H9 (cell line): Measurements from ENCODE around the gene PAAF1. TPM values are rescaled to one million over a fixed set of nuclear protein-coding genes. Genes with fewer than 3 reads are reported as not detected.

Experiments used
- DNase-seq: peaks from one replicate; pipeline ENCODE4 v3.0.0-alpha.2; 2017
- H2AFZ ChIP-seq: one replicate; pipeline ENCODE4 v1.6.1; 2013; ENCODE audit warnings: mild to moderate bottlenecking, low read length, control low read depth, moderate library complexity
- H2AK5ac ChIP-seq: 2 replicates; pipeline ENCODE4 v1.6.1; 2013; ENCODE audit warnings: low read length, control low read depth, mixed read lengths; ENCODE audit not compliant: insufficient read length
- H2BK120ac ChIP-seq: one replicate; pipeline ENCODE4 v1.6.1; 2013; ENCODE audit warnings: low read depth, mild to moderate bottlenecking, low read length, control low read depth, inconsistent platforms; ENCODE audit not compliant: poor library complexity, severe bottlenecking
- H2BK12ac ChIP-seq: 2 replicates; pipeline ENCODE4 v1.6.1; 2013; ENCODE audit warnings: low read length, control low read depth, mixed read lengths, low read depth; ENCODE audit not compliant: insufficient read length
- H2BK15ac ChIP-seq: 2 replicates; pipeline ENCODE4 v1.6.1; 2013; ENCODE audit warnings: low read depth, low read length, control low read depth
- H2BK20ac ChIP-seq: one replicate; pipeline ENCODE4 v1.6.1; 2013; ENCODE audit warnings: low read depth, mild to moderate bottlenecking, low read length, control low read depth, inconsistent platforms; ENCODE audit not compliant: poor library complexity, severe bottlenecking
- H2BK5ac ChIP-seq: 2 replicates; pipeline ENCODE4 v1.6.1; 2013; ENCODE audit warnings: low read length, control low read depth, mixed read lengths; ENCODE audit not compliant: insufficient read length
- H3K14ac ChIP-seq: 2 replicates; pipeline ENCODE4 v1.6.1; 2013; ENCODE audit warnings: low read length, control low read depth; ENCODE audit not compliant: insufficient read depth
- H3K18ac ChIP-seq: 2 replicates; pipeline ENCODE4 v1.6.1; 2013; ENCODE audit warnings: low read depth, mild to moderate bottlenecking, mixed read lengths, low read length, control low read depth; ENCODE audit not compliant: insufficient read length
- H3K23ac ChIP-seq: 2 replicates; pipeline ENCODE4 v1.6.1; 2013; ENCODE audit warnings: low read length, control low read depth, mixed read lengths, low read depth; ENCODE audit not compliant: insufficient read length
- H3K23me2 ChIP-seq: 2 replicates; pipeline ENCODE4 v1.6.1; 2013; ENCODE audit warnings: low read depth, mild to moderate bottlenecking, mixed read lengths, low read length, control low read depth; ENCODE audit not compliant: insufficient read length, poor library complexity, severe bottlenecking
- H3K27ac ChIP-seq: 2 replicates; pipeline ENCODE4 v1.5.1; 2013; ENCODE audit warnings: low read length, control low read depth, mixed read lengths, low read depth; ENCODE audit not compliant: insufficient read length
- H3K27me3 ChIP-seq: 2 replicates; pipeline ENCODE4 v1.6.1; 2013; ENCODE audit warnings: low read length, control low read depth, inconsistent platforms; ENCODE audit not compliant: insufficient read depth
- H3K4ac ChIP-seq: 2 replicates; pipeline ENCODE4 v1.6.1; 2013; ENCODE audit warnings: low read depth, mild to moderate bottlenecking, control low read depth, inconsistent platforms, low read length, moderate library complexity
- H3K4me1 ChIP-seq: 2 replicates; pipeline ENCODE4 v1.6.1; 2013; ENCODE audit warnings: low read length, control low read depth, inconsistent platforms; ENCODE audit not compliant: insufficient read depth
- H3K4me2 ChIP-seq: 2 replicates; pipeline ENCODE4 v1.6.1; 2013; ENCODE audit warnings: low read length, control low read depth, mixed read lengths; ENCODE audit not compliant: insufficient read length, insufficient read depth
- H3K56ac ChIP-seq: 2 replicates; pipeline ENCODE4 v1.6.1; 2013; ENCODE audit warnings: low read depth, mild to moderate bottlenecking, mixed read lengths, low read length, control low read depth; ENCODE audit not compliant: insufficient read length
- H3K79me1 ChIP-seq: 2 replicates; pipeline ENCODE4 v1.6.1; 2013; ENCODE audit warnings: low read depth, mild to moderate bottlenecking, moderate library complexity, low read length, control low read depth, inconsistent platforms; ENCODE audit not compliant: insufficient read depth, poor library complexity, severe bottlenecking
- H3K79me2 ChIP-seq: 2 replicates; pipeline ENCODE4 v1.6.1; 2013; ENCODE audit warnings: low read length, control low read depth, inconsistent platforms; ENCODE audit not compliant: insufficient read depth
- H3K9ac ChIP-seq: 2 replicates; pipeline ENCODE4 v1.6.1; 2013; ENCODE audit warnings: low read length, control low read depth, mixed read lengths; ENCODE audit not compliant: insufficient read length; ENCODE audit errors: extremely low read depth
- H3K9me3 ChIP-seq: one replicate; pipeline ENCODE4 v1.6.1; 2013; ENCODE audit warnings: low read depth, low read length, inconsistent platforms; ENCODE audit not compliant: control insufficient read depth
- H3T11ph ChIP-seq: one replicate; pipeline ENCODE4 v1.6.1; 2013; ENCODE audit warnings: mild to moderate bottlenecking, low read length, control low read depth, inconsistent platforms
- H4K20me1 ChIP-seq: one replicate; pipeline ENCODE4 v1.6.1; 2013; ENCODE audit not compliant: control insufficient read depth, insufficient read length, insufficient read depth
- H4K5ac ChIP-seq: 2 replicates; pipeline ENCODE4 v1.6.1; 2013; ENCODE audit warnings: low read depth, mild to moderate bottlenecking, mixed read lengths, low read length, control low read depth; ENCODE audit not compliant: insufficient read length
- H4K8ac ChIP-seq: replicated peaks from 2 replicates; pipeline ENCODE4 v1.6.1; 2013; ENCODE audit warnings: low read length, control low read depth, mixed read lengths, low read depth; ENCODE audit not compliant: insufficient read length
- H4K91ac ChIP-seq: 2 replicates; pipeline ENCODE4 v1.6.1; 2013; ENCODE audit warnings: low read depth, mild to moderate bottlenecking, moderate library complexity, mixed read lengths, low read length, control low read depth; ENCODE audit not compliant: insufficient read length
- H3K27ac Mint-ChIP-seq, 3 experiments: 2 replicates in 2 of 3; 3 replicates in 1 of 3; pipeline ENCODE4 v1.8.0; 2020 to 2021; ENCODE audit warnings: mixed read lengths in 3 of 3, mild to moderate bottlenecking in 1 of 3, moderate library complexity in 1 of 3
- H3K27me3 Mint-ChIP-seq: 2 replicates; pipeline ENCODE4 v1.8.0; 2021; ENCODE audit warnings: low read depth, mild to moderate bottlenecking, moderate library complexity, mixed read lengths
- H3K36me3 Mint-ChIP-seq, 3 experiments: 2 replicates in 2 of 3; 3 replicates in 1 of 3; pipeline ENCODE4 v1.8.0; 2020 to 2021; ENCODE audit warnings: low read depth in 3 of 3, mixed read lengths in 3 of 3; ENCODE audit not compliant: insufficient read depth in 1 of 3
- H3K4me1 Mint-ChIP-seq, 2 experiments: 2 replicates each; pipeline ENCODE4 v1.8.0; 2020; ENCODE audit warnings: mixed read lengths in 2 of 2
- H3K4me3 Mint-ChIP-seq, 2 experiments: 2 replicates in 1 of 2; 3 replicates in 1 of 2; pipeline ENCODE4 v1.8.0; 2020 to 2021; ENCODE audit warnings: mild to moderate bottlenecking in 2 of 2, mixed read lengths in 2 of 2, moderate library complexity in 1 of 2
- H3K9me3 Mint-ChIP-seq, 2 experiments: 2 replicates in 1 of 2; 3 replicates in 1 of 2; pipeline ENCODE4 v1.8.0; 2020; ENCODE audit warnings: mild to moderate bottlenecking in 2 of 2, mixed read lengths in 2 of 2, moderate library complexity in 1 of 2
- WGBS: extraction: QIAGEN DNeasy Blood & Tissue Kit; methylation state at CpG from one replicate; pipeline ENCODE4 v1.1.7; 2013; ENCODE audit warnings: missing lambda C conversion rate, low lambda C conversion rate, mixed read lengths; ENCODE audit not compliant: insufficient read length; ENCODE audit errors: extremely low coverage; 5-methylcytosine and 5-hydroxymethylcytosine counted together
- total RNA-seq: library from RNA; stranded (reverse); gene quantifications from 2 replicates; pipeline ENCODE4 v1.2.1, GENCODE V29; 2021
- TF ChIP-seq, protein P1 (sequence below): fragments of 200-600 bp; sonication (generic); conservative IDR thresholded peaks from 3 replicates; pipeline ENCODE4 v1.8.0; 2021; ENCODE audit warnings: antibody characterized with exemption, mild to moderate bottlenecking

PAAF1 gene
- total RNA-seq, 1 experiment from 2014 or later, result 24.3 TPM

- no peak overlapping the region for H3K14ac ChIP-seq
- no CpG with 5 or more reads among the region's 2 CpGs for WGBS
- no peak overlapping the region for H3K4me3 Mint-ChIP-seq
These were observed 7.1 kb downstream of the PAAF1 start for GRCh38 chr11:73883856-73884255.

More at GRCh38 chr11:73883856-73884255, 7.1 kb downstream of the PAAF1 start:
- no peak overlapping the region for H3K18ac ChIP-seq
- no peaks in the 10 kb centered on the region for H3K79me2 ChIP-seq
- no peak overlapping the region for H2AFZ ChIP-seq
- H2BK12ac ChIP-seq, result no peak overlapping the region
- H3K4me1 ChIP-seq, result no peaks in the 10 kb centered on the region
- H3K23ac ChIP-seq, result no peak overlapping the region
- no peak overlapping the region for H2BK120ac ChIP-seq
- no peak overlapping the region for H2BK5ac ChIP-seq
- H4K8ac ChIP-seq, result no peak overlapping the region
- TF ChIP-seq, protein P1, sequence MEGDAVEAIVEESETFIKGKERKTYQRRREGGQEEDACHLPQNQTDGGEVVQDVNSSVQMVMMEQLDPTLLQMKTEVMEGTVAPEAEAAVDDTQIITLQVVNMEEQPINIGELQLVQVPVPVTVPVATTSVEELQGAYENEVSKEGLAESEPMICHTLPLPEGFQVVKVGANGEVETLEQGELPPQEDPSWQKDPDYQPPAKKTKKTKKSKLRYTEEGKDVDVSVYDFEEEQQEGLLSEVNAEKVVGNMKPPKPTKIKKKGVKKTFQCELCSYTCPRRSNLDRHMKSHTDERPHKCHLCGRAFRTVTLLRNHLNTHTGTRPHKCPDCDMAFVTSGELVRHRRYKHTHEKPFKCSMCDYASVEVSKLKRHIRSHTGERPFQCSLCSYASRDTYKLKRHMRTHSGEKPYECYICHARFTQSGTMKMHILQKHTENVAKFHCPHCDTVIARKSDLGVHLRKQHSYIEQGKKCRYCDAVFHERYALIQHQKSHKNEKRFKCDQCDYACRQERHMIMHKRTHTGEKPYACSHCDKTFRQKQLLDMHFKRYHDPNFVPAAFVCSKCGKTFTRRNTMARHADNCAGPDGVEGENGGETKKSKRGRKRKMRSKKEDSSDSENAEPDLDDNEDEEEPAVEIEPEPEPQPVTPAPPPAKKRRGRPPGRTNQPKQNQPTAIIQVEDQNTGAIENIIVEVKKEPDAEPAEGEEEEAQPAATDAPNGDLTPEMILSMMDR, result no peak
- no peaks in the 10 kb centered on the region for H4K20me1 ChIP-seq
- H3K9me3 ChIP-seq, result no peaks in the 10 kb centered on the region
- H3K79me1 ChIP-seq, result no peaks in the 10 kb centered on the region
- no peak overlapping the region for H3K27ac ChIP-seq
- H3T11ph ChIP-seq, result no peak overlapping the region
- H3K4me1 Mint-ChIP-seq, result peaks cover 0 to 3% of the 10 kb centered on the region in 2 experiments; a peak in 1 of 4 replicates
- DNase-seq, result no peak
- H3K9me3 Mint-ChIP-seq, result no peaks in the 10 kb centered on the region
- H3K4ac ChIP-seq, result no peak overlapping the region
- no peaks in the 10 kb centered on the region for H3K23me2 ChIP-seq
- H3K56ac ChIP-seq, result no peak overlapping the region
- no peak overlapping the region for H4K5ac ChIP-seq
- H3K9ac ChIP-seq, result no peak overlapping the region
- no peaks in the 10 kb centered on the region for H3K27me3 ChIP-seq
- peaks cover 5 to 31% (median 13%) of the 10 kb centered on the region in 3 experiments; a peak in 6 of 7 replicates for H3K36me3 Mint-ChIP-seq
- no peaks in the 10 kb centered on the region for H3K27me3 Mint-ChIP-seq
- no peak overlapping the region for H2BK20ac ChIP-seq
- H3K4me2 ChIP-seq, result no peak overlapping the region
- H2BK15ac ChIP-seq, result no peak overlapping the region
- no peak overlapping the region for H3K27ac Mint-ChIP-seq
- no peak overlapping the region for H4K91ac ChIP-seq
- H2AK5ac ChIP-seq, result no peak overlapping the region
